Measurements from ENCODE around the gene IGFN1.

DNA sequence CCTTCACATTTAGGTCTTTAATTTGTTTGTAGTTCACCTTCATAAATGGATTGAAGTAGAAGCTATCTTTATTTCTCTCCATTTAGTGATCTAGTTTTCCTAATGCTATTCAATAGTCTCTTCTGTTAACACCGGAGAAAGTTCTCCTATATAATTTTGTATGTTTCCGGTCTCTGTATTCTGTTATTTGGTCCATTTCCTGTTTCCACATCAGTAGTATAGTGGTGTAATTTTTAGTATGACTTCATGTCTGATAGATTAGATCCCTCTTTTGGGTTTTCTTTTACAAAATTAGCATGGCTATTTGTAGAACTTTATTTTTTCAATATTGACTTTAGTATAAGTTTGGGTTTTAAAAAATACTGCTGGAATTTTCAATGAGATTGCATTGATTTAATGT lies 51.1 kb downstream of the IGFN1 start:
- TF ChIP-seq, protein P1, sequence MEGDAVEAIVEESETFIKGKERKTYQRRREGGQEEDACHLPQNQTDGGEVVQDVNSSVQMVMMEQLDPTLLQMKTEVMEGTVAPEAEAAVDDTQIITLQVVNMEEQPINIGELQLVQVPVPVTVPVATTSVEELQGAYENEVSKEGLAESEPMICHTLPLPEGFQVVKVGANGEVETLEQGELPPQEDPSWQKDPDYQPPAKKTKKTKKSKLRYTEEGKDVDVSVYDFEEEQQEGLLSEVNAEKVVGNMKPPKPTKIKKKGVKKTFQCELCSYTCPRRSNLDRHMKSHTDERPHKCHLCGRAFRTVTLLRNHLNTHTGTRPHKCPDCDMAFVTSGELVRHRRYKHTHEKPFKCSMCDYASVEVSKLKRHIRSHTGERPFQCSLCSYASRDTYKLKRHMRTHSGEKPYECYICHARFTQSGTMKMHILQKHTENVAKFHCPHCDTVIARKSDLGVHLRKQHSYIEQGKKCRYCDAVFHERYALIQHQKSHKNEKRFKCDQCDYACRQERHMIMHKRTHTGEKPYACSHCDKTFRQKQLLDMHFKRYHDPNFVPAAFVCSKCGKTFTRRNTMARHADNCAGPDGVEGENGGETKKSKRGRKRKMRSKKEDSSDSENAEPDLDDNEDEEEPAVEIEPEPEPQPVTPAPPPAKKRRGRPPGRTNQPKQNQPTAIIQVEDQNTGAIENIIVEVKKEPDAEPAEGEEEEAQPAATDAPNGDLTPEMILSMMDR (IDR thresholded peaks at IDR 0.05), result no peak
- no peak for TF ChIP-seq POLR2A (IDR thresholded peaks at IDR 0.05)
